ENCODE results near the gene AREG. TPM values are rescaled to one million over a fixed set of nuclear protein-coding genes. Genes with fewer than 3 reads are reported as not detected.

The AREG gene
- total RNA-seq, 4 donors from 2014 or later, result 4.0 to 56.1 (median 22.5) TPM

DNA sequence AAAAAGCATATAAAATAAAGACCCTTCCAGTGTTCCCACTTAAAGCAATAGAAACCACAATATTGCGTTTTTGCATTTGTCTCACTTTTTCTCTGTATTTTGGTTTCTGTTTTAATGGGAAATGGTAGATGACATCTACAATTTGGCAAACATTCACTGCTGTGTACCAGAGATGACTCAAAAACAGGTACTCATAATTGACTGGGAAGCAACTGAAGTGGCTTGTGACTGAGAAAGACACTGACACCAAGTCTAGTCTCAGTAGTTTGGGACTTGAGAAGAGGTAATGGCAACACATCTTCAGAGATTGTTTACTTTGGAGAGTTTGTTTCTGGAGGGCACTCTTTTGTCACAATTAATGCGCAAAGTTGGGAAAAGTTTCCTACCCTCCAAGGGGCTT lies 42.0 kb downstream of the AREG start:
- no peak for ATAC-seq
- Histone ChIP-seq H3K27me3 (no peaks in the 10 kb centered on the region), H3K4me1 (no peaks in the 10 kb centered on the region), H3K9me3 (no peaks in the 10 kb centered on the region), H3K36me3 (no peaks in the 10 kb centered on the region), H3K4me3 (no peak overlapping the region), H3K27ac (no peak overlapping the region)
- DNase-seq, result no peak
- no peak for TF ChIP-seq POLR2A (IDR thresholded peaks at IDR 0.05)
- in situ Hi-C loops (cut with MboI; ENCODE audit: low sequenced_read_pairs in 4 of 4), result no loop called here
- intact Hi-C loops (cut with DNase I; ENCODE audit: low total_unique reads), result no loop called here

DNA sequence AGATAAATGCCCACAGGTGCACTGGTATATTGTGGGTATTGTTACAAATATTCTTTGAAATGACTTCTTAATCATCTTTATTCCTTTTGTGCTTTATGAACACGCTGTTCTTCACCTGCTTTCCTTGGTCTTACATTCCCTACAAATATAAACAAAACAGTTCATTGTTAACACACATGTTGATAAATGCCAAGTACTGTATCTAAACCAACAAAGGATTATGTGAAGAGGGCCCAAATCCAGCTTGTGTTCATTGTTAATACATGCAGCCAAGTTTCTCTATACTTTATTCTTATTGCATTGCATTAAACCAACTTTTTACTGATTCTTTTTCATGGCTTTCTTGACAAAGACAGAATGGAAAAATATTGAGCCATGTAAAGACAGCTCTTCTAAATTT lies 42.8 kb downstream of the AREG start:
- in situ Hi-C loops (cut with MboI; ENCODE audit: low sequenced_read_pairs in 4 of 4), result no loop called here
- intact Hi-C loops (cut with DNase I; ENCODE audit: low total_unique reads), result no loop called here

DNA sequence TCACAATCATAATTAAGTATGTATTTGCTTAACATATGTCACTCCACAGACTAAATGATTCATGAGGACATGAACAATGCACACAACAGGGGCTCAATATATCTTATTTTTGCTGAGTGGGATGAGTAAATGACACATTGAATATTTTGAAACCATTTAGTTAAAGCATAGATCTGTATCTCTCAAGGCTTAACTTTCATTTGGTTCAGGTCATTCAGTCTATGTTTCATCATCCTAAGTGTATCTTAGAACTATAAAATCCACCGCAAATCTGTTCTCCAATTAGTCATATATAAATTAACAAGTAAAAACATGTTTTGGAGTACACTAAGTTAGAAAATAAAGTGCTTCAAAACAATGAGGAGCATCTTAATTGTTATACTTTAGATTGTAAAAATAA lies 45.8 kb downstream of the AREG start:
- TF ChIP-seq, protein P1, sequence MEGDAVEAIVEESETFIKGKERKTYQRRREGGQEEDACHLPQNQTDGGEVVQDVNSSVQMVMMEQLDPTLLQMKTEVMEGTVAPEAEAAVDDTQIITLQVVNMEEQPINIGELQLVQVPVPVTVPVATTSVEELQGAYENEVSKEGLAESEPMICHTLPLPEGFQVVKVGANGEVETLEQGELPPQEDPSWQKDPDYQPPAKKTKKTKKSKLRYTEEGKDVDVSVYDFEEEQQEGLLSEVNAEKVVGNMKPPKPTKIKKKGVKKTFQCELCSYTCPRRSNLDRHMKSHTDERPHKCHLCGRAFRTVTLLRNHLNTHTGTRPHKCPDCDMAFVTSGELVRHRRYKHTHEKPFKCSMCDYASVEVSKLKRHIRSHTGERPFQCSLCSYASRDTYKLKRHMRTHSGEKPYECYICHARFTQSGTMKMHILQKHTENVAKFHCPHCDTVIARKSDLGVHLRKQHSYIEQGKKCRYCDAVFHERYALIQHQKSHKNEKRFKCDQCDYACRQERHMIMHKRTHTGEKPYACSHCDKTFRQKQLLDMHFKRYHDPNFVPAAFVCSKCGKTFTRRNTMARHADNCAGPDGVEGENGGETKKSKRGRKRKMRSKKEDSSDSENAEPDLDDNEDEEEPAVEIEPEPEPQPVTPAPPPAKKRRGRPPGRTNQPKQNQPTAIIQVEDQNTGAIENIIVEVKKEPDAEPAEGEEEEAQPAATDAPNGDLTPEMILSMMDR (IDR thresholded peaks at IDR 0.05 in 4 of 5, conservative IDR thresholded peaks at IDR 0.05 in 1 of 5), result no peak
- no peaks in the 10 kb centered on the region for H3K36me3 ChIP-seq
- intact Hi-C loops (cut with DNase I; ENCODE audit: low total_unique reads) (no loop called here), in situ Hi-C loops (cut with MboI; ENCODE audit: low sequenced_read_pairs in 4 of 4) (no loop called here)
- no peak overlapping the region for H3K27ac ChIP-seq
- DNase-seq, result no peak
- no peaks in the 10 kb centered on the region for H3K27me3 ChIP-seq
- H3K4me1 ChIP-seq, result no peaks in the 10 kb centered on the region
- ATAC-seq, result no peak
- no peaks in the 10 kb centered on the region for H3K9me3 ChIP-seq
- no peak overlapping the region for H3K4me3 ChIP-seq

More for the DNA sequence above, 42.8 kb downstream of the AREG start:
- DNase-seq (no peak), ATAC-seq (no peak)
- TF ChIP-seq, protein P1 (IDR thresholded peaks at IDR 0.05 in 4 of 5, conservative IDR thresholded peaks at IDR 0.05 in 1 of 5), result no peak
- no peak for TF ChIP-seq POLR2A (IDR thresholded peaks at IDR 0.05)
- no peaks in the 10 kb centered on the region for H3K9me3 ChIP-seq
- H3K27me3 ChIP-seq, result no peaks in the 10 kb centered on the region
- no peak overlapping the region for H3K4me3 ChIP-seq
- no peak overlapping the region for H3K27ac ChIP-seq
- H3K36me3 ChIP-seq, result no peaks in the 10 kb centered on the region
- no peaks in the 10 kb centered on the region for H3K4me1 ChIP-seq

DNA sequence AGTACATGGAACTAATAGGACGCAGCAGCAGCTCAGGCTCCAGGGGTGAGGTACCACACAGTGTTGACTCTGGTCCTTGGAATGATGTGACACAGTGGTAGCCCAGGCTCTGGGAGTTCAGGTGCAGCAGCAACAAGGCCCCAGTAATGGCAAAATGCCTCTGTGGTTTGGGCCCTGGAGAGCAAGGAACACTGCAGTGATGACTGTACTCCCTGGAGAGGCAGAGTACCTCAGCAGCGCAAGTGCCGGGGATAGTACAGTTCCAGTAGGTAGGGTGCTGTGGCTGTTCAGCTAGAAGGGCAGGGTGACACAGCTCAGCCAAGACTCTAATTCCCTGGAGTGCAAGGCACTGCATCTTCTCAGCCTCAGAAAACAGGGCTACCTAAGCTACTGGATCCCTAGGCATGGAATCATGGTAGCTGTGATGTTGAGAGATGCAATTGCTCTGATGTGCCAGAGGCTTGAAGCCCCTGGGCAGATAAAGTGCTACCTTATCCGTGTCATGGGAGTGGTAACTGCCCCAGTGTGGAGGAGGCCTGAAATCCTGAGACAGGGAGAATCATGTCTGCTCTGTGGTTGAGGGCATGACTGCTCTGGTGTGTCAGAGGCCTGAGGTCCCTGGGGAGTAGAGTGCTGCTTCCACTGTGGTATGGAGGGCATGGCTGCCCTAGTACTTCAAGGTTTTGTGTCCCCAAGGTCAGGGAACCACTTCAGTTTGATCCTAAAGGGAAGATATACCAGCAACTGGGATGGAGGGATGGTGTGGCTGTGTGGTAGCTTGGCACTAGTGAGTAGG lies 55.2 kb downstream of the AREG start:
- Histone ChIP-seq H3K27me3 (no peaks in the 10 kb centered on the region), H3K9me3 (no peaks in the 10 kb centered on the region), H3K4me3 (no peak overlapping the region), H3K36me3 (no peaks in the 10 kb centered on the region), H3K27ac (no peak overlapping the region), H3K4me1 (no peaks in the 10 kb centered on the region)
- in situ Hi-C loops (cut with MboI; ENCODE audit: low sequenced_read_pairs in 4 of 4) (no loop called here), intact Hi-C loops (cut with DNase I; ENCODE audit: low total_unique reads) (no loop called here)
- TF ChIP-seq POLR2A (IDR thresholded peaks at IDR 0.05), result no peak
- TF ChIP-seq, protein P1 (IDR thresholded peaks at IDR 0.05 in 4 of 5, conservative IDR thresholded peaks at IDR 0.05 in 1 of 5), result no peak
- DNase-seq (no peak), ATAC-seq (no peak)

DNA sequence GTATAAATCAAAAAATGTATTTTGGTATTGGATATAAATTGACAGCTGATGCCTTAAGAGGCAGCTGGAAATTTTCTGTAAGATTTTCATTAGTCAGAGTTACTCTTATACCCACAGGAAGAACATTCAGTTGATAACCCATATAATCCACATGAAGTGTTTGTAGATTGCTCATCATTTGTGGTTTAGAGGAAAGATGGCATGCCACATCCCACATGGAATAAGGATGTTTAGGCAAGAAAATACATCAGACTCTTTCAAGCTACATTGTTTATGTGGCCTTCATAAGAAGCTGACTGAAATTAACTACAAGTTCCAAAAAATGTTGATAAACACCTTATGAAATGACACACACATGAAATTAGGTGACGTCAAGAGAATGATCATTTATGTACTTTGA lies 56.6 kb downstream of the AREG start:
- no peaks in the 10 kb centered on the region for H3K36me3 ChIP-seq
- H3K27ac ChIP-seq, result no peak overlapping the region
- in situ Hi-C loops (cut with MboI; ENCODE audit: low sequenced_read_pairs in 4 of 4), result no loop called here
- no peak overlapping the region for H3K4me3 ChIP-seq
- DNase-seq, result no peak
- H3K4me1 ChIP-seq, result no peaks in the 10 kb centered on the region
- no peak for ATAC-seq
- TF ChIP-seq POLR2A (IDR thresholded peaks at IDR 0.05), result no peak
- TF ChIP-seq, protein P1 (IDR thresholded peaks at IDR 0.05 in 4 of 5, conservative IDR thresholded peaks at IDR 0.05 in 1 of 5), result no peak
- no peaks in the 10 kb centered on the region for H3K27me3 ChIP-seq
- intact Hi-C loops (cut with DNase I; ENCODE audit: low total_unique reads), result no loop called here
- no peaks in the 10 kb centered on the region for H3K9me3 ChIP-seq

All from gastrocnemius medialis (tissue), 4 donors.